Glutamatergic neuron (in vitro differentiated cells): ENCODE data around the gene NTM. TPM values are rescaled to one million over a fixed set of nuclear protein-coding genes. Genes with fewer than 3 reads are reported as not detected.

Experiments used
- DNase-seq: peaks from one replicate; pipeline ENCODE4 v3.0.0; 2022
- H3K27ac Mint-ChIP-seq: one replicate; pipeline ENCODE4 v1.8.0; 2020; ENCODE audit warnings: mild to moderate bottlenecking, mixed read lengths, inconsistent platforms; ENCODE audit not compliant: unreplicated experiment
- H3K27me3 Mint-ChIP-seq: one replicate; pipeline ENCODE4 v1.8.0; 2020; ENCODE audit warnings: mild to moderate bottlenecking, moderate library complexity, mixed read lengths, inconsistent platforms; ENCODE audit not compliant: unreplicated experiment
- H3K36me3 Mint-ChIP-seq: one replicate; pipeline ENCODE4 v1.8.0; 2020; ENCODE audit warnings: mild to moderate bottlenecking, mixed read lengths, inconsistent platforms; ENCODE audit not compliant: unreplicated experiment
- H3K4me1 Mint-ChIP-seq: one replicate; pipeline ENCODE4 v1.8.0; 2020; ENCODE audit warnings: mild to moderate bottlenecking, low read depth, mixed read lengths, inconsistent platforms; ENCODE audit not compliant: unreplicated experiment
- H3K4me3 Mint-ChIP-seq: one replicate; pipeline ENCODE4 v1.8.0; 2020; ENCODE audit warnings: mild to moderate bottlenecking, mixed read lengths, inconsistent platforms; ENCODE audit not compliant: unreplicated experiment
- H3K9me3 Mint-ChIP-seq: one replicate; pipeline ENCODE4 v1.8.0; 2020; ENCODE audit warnings: mild to moderate bottlenecking, moderate library complexity, mixed read lengths, inconsistent platforms; ENCODE audit not compliant: unreplicated experiment
- total RNA-seq: library from RNA; stranded (reverse); fragmentation: NEBNext Ultra II Directional; extraction: Animal tissue kit (Norgen Biotek cat#: 25700); gene quantifications from one replicate; pipeline ENCODE4 v1.2.1, GENCODE V29; 2021; ENCODE audit not compliant: unreplicated experiment
- TF ChIP-seq, protein P1 (sequence below): fragments of 200-600 bp; sonication (generic); IDR thresholded peaks from one replicate; pipeline ENCODE4 v1.5.0; 2021; ENCODE audit not compliant: partially characterized antibody, unreplicated experiment

The NTM gene
- total RNA-seq, 1 donor from 2014 or later = 1.2 TPM

DNA sequence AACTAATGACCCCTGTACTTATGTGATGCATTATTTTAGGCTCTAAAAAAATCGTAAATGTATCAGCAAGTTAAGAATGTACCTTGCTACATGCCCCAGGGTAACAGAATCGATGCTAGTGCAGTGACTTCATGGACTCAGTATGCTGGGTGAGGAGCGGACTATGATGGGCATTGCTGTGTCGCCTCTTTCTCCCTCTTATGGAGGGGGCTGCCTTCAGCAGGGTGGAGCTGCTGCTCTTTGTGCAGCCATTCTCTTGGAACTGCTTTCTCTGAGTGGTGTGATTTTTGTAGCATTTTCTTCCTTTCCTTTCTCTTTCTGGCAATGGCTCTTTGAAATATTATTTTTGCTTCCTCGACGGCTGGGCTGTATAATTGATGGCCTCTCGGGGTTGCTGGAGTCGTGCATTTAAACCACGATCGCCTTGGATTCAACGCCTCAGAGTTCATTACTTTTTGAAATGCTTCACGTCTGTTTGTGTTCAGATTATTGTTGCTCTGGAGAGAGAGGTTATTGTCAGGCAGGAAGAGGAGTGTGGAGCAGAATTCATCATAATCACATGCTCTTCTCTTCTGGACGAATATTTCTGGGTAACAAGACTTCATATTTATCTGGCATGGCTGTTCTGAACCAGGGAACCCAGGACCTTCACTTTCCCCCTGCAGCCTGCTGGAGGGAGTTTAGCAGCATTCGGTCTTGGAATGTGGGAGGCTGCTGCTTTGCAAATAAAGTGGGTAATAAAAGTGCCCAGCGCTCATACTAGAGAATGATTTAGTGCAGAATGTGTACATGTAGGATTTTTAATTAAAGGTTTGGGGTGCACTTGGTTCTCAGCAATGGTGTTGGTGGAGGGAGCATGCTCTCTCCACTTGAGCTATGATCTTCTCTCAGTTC is 804.2 kb downstream of the NTM start:
- TF ChIP-seq, protein P1, sequence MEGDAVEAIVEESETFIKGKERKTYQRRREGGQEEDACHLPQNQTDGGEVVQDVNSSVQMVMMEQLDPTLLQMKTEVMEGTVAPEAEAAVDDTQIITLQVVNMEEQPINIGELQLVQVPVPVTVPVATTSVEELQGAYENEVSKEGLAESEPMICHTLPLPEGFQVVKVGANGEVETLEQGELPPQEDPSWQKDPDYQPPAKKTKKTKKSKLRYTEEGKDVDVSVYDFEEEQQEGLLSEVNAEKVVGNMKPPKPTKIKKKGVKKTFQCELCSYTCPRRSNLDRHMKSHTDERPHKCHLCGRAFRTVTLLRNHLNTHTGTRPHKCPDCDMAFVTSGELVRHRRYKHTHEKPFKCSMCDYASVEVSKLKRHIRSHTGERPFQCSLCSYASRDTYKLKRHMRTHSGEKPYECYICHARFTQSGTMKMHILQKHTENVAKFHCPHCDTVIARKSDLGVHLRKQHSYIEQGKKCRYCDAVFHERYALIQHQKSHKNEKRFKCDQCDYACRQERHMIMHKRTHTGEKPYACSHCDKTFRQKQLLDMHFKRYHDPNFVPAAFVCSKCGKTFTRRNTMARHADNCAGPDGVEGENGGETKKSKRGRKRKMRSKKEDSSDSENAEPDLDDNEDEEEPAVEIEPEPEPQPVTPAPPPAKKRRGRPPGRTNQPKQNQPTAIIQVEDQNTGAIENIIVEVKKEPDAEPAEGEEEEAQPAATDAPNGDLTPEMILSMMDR = no peak
- H3K27ac Mint-ChIP-seq = no peak overlapping the region
- H3K36me3 Mint-ChIP-seq = no peaks in the 10 kb centered on the region
- no peak overlapping the region for H3K4me3 Mint-ChIP-seq
- no peaks in the 10 kb centered on the region for H3K9me3 Mint-ChIP-seq
- H3K27me3 Mint-ChIP-seq = peaks cover 3% of the 10 kb centered on the region
- no peaks in the 10 kb centered on the region for H3K4me1 Mint-ChIP-seq
- DNase-seq = no peak

DNA sequence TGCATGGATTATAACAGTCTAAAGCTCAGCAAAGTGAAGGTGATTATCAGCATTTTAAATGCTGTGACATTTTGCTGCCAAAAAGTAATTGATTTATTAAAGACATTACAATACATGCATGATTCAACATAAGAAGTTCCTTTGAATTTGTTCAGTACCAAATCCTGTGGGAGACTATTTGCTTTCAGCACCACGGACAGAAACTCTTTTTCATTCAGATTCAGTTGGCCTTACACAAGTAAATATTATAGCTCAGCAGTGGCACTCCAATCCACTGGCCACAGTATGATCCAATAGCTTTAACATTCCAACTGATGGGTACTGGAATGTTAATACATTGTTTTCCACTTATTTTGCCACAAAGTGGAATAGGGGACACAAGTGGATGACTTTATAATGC is 806.7 kb downstream of the NTM start:
- no peak for DNase-seq
- Mint-ChIP-seq H3K4me3 (no peak overlapping the region), H3K27me3 (peaks cover 3% of the 10 kb centered on the region), H3K4me1 (no peaks in the 10 kb centered on the region), H3K27ac (no peak overlapping the region), H3K9me3 (no peaks in the 10 kb centered on the region), H3K36me3 (no peaks in the 10 kb centered on the region)
- TF ChIP-seq, protein P1 = no peak

DNA sequence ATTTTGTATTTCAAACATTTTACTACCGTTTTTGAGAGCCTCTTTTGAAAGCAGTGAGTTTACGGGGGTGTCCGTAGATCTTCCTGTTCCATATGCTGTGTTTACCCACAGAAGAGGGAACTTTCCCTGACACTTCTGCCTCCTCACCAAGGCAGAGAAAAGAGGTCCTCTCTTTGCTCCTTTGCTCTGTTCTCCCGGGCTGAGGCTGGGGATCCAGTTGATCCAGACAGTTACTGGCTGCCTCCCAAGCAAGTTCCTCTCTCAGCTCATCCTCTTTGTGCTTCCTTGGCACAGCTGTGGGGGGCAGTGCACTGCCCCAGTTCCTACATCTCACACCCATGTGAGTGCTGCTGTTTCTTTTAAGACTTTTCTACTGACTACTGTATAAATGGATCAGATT is 813.7 kb downstream of the NTM start:
- Mint-ChIP-seq H3K4me1 (no peaks in the 10 kb centered on the region), H3K27me3 (peaks cover 2% of the 10 kb centered on the region), H3K36me3 (no peaks in the 10 kb centered on the region), H3K4me3 (no peak overlapping the region), H3K9me3 (no peaks in the 10 kb centered on the region), H3K27ac (no peak overlapping the region)
- no peak for DNase-seq
- TF ChIP-seq, protein P1 = no peak

DNA sequence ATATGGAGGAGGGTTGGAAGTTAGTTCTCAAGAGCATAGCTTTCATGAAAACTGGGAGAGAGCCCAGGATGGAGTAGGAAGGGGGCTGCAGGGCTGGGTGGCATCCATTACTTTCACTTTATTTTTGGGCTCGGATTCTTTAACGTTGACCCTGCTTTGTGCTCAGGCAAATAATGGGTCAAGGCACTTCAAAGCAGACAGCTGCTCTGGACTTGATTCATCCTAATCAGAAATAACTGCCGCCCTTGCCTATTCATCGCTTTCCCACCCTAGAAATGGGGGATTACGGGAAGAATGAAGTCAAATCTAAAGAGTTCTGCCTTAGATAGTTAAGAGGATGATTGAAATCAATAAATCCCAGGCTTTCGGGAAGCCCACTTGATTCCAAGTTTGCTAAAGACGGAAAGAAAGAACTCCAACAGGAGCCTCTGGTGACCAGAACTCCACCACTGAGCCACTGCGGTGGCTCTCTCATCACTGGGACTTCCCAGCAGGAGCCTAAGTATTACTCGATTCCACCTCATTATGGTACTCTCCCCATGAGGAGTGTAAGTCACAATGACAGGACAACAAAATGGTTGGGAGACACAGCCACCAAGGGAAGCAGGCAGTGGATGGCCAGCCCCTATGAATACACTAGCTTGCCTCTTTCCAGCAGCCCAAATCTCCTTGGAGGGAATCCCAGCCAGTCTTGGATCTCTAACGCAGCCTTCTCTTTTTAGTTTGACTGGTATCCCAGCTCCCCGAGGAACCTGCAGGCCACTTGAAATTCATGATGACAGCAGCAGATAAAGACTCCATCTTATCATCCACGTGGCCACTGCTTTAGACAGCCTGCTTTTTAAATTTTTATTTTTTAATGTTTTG is 815.5 kb downstream of the NTM start:
- Mint-ChIP-seq H3K4me3 (no peak overlapping the region), H3K4me1 (no peaks in the 10 kb centered on the region), H3K27me3 (peaks cover 2% of the 10 kb centered on the region), H3K27ac (no peak overlapping the region), H3K36me3 (no peaks in the 10 kb centered on the region), H3K9me3 (no peaks in the 10 kb centered on the region)
- no peak for DNase-seq
- TF ChIP-seq, protein P1 = no peak
